ENCODE measurements around the gene AFF2.

The AFF2 gene

DNA sequence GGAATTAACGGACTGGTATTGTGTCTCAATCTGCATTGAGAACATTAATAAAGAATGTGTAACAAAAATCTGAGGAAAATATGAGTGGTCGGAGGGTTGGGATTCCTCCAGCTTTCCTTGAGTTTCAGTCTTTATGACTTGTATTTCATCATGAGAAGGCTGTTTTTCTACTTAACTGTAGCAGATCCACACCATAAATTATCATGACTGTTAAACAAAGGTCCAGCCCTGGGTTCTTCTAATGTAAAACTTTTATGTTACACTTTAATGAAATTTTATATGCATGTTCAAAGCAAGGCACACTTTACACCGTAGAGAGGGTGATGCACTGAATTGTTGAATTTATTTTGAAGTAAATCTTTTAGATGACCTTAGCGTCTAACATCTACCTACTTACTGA lies 7.0 kb downstream of the AFF2 start:
- TF ChIP-seq, protein P1, sequence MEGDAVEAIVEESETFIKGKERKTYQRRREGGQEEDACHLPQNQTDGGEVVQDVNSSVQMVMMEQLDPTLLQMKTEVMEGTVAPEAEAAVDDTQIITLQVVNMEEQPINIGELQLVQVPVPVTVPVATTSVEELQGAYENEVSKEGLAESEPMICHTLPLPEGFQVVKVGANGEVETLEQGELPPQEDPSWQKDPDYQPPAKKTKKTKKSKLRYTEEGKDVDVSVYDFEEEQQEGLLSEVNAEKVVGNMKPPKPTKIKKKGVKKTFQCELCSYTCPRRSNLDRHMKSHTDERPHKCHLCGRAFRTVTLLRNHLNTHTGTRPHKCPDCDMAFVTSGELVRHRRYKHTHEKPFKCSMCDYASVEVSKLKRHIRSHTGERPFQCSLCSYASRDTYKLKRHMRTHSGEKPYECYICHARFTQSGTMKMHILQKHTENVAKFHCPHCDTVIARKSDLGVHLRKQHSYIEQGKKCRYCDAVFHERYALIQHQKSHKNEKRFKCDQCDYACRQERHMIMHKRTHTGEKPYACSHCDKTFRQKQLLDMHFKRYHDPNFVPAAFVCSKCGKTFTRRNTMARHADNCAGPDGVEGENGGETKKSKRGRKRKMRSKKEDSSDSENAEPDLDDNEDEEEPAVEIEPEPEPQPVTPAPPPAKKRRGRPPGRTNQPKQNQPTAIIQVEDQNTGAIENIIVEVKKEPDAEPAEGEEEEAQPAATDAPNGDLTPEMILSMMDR (IDR thresholded peaks at IDR 0.05; ENCODE audit: insufficient read depth, low read depth, low read length, missing control alignments), result no peak
- H3K4me3 ChIP-seq (ENCODE audit: low read length), result no peak overlapping the region
- DNase-seq (ENCODE audit: low read depth), result no peak

DNA sequence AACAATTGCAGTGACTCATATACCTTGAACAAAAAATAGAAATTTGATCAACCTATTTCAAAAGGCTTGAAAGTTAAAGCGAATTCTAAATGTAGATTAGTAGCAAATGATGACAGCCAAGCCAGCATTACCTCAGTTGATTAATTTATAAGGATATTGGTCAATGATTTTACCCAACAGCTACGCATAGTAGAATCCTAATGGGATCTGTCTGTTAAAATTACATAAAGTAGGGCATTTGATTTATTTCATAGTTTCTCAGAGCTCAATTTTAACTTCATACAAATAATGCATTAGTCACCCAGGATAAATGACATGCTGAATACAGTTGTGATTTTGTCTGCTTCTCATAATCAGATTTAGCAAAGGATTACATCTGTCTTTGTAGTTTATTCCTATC lies 12.0 kb downstream of the AFF2 start:
- no peak overlapping the region for H3K4me3 ChIP-seq (ENCODE audit: low read length)
- TF ChIP-seq, protein P1 (IDR thresholded peaks at IDR 0.05; ENCODE audit: insufficient read depth, low read depth, low read length, missing control alignments), result no peak
- DNase-seq (ENCODE audit: low read depth), result no peak

DNA sequence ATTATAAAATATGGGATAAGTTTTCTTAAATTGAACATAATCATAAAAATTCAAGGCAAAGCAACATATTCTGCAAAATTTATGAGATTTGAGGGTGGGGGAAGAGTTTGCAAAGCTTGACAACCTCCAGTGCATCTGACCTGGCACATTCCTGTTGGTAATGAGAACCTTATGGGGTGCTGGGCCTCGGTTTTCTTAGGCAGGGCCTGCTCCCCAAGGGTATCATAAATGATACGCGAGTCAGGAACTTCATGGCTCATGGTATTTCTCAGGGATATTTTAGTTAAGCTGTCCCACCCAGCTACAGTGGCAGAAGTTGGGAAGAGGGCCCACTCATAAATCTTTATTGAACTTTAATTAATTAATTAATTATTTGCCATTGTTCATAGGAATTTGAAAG lies 13.2 kb downstream of the AFF2 start:
- DNase-seq (ENCODE audit: low read depth), result no peak
- TF ChIP-seq, protein P1 (IDR thresholded peaks at IDR 0.05; ENCODE audit: insufficient read depth, low read depth, low read length, missing control alignments), result no peak

DNA sequence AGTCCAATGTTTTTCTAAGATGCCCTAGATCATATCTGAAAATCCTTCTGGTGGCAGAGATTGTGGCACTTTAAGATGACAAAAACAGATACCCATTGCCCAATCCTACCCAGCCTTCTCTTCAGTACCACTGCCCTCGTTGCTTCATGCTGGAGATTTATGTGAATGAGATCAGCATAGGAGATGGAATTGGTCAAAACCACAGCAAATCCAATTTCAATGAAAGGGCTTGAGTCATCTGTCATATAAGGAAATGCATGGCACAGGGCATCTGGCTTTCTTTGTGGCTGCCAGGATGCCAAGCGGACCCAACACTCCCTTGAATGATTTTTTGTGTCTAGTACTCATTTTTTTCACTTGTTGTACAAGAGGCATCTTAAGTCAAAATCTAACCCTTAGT lies 16.8 kb downstream of the AFF2 start:
- no peak overlapping the region for H3K4me3 ChIP-seq (ENCODE audit: low read length)
- TF ChIP-seq, protein P1 (IDR thresholded peaks at IDR 0.05; ENCODE audit: insufficient read depth, low read depth, low read length, missing control alignments), result no peak
- DNase-seq (ENCODE audit: low read depth), result no peak

More for the DNA sequence above, 13.2 kb downstream of the AFF2 start:
- H3K4me3 ChIP-seq (ENCODE audit: low read length), result no peak overlapping the region

DNA sequence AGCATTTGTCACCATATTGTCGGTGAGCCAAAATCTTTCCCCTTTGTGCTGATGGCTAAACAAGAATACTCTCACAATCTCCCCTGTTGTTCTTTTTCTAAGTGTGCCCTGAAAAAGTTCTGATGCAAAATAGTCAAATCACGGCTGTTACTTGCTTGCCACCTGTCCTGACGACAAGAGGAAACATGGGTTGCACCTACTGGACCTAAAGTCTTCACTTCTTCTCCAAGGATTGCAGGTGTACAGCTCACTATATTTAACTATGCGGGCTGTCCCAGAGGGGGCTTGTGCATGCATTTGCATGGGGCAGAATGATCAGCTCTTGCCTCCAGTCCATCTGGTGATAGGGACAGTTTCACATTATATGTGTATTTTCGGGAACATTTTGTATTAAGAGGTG lies 21.6 kb downstream of the AFF2 start:
- TF ChIP-seq, protein P1 (IDR thresholded peaks at IDR 0.05; ENCODE audit: insufficient read depth, low read depth, low read length, missing control alignments), result no peak
- no peak for DNase-seq (ENCODE audit: low read depth)
- no peak overlapping the region for H3K4me3 ChIP-seq (ENCODE audit: low read length)

DNA sequence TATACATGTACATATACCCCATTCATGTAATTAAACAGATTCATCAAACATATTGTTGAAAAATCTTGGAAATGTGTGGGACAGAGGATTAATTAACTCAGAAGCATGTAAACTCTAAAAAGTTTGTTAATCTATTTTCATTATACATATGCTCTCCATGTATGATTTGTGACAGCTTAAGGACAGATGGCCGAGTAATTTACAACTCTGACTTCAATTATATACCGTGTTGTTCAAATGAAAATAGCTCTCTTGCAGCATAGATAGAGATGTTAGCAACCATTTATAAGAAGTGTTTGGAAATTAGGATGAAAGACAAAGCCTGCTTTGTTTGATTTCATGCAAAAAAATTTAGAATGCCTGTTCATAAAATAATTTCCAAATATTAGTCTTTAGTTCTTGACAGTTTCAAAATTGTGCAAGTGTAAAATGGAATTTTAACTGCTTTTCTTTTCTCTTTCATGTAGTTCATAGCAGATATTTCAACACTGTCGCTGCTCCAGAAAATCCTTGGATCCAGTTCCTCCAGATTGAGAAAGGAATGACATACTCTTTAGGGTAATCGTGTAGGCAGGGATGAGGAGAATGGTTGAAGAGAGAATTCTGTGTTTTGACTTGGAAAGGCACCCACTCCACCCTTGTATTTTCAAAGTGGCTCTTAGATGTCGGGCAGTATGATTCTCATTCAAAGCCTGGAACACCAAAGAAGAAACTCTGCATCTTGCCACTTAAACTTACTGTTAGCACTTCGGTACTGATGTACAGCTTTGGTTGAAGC lies 23.1 kb downstream of the AFF2 start:
- H3K4me3 ChIP-seq (ENCODE audit: low read length), result no peak overlapping the region
- TF ChIP-seq, protein P1 (IDR thresholded peaks at IDR 0.05; ENCODE audit: insufficient read depth, low read depth, low read length, missing control alignments), result no peak
- no peak for DNase-seq (ENCODE audit: low read depth)
